Measurements from ENCODE around the gene PLK1. TPM values are rescaled to one million over a fixed set of nuclear protein-coding genes. Genes with fewer than 3 reads are reported as not detected.

The PLK1 gene
- total and polyA plus RNA-seq, 2 of the 13 experiments (the other 11 are each of a cell fraction or from before 2014, with no cell fraction given): 71.5 to 76.3 TPM

DNA sequence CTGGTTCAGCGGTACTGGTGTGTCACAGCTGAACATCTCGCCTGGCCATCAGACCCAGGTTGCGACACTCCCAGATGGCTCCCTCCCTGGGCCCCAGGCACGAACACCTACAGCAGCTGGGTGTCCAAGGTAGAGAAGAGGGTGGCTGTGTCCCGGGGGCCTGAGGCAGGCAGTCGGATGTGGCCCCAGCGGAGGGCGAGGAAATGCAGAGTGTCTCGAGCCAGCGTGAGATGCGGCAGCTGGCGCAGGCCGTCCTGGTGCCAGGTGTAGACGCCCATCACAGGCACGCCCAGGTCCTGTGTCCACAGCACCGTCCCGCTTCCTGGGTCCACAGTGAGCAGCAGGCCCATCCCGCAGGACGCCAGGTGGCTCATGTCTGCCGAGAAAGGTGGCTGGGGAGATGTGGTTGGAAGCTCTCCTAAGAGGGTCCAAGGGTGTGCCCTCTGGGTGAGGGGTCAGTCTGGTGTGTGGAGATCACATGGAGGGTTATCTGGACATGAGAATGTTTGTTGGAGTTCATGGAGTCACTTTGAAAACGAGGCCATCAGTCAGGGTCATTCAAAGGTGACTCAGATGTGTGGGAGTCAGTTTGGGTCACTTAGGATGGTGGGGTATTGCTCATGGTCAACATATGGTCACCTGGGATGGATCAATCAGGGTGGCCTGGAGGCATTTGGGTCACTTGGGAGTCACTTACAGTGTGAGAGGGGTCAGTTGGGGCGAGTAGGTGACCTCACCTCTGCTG lies 26.3 kb downstream of the PLK1 start (continued):
- TF ChIP-seq, protein P1, sequence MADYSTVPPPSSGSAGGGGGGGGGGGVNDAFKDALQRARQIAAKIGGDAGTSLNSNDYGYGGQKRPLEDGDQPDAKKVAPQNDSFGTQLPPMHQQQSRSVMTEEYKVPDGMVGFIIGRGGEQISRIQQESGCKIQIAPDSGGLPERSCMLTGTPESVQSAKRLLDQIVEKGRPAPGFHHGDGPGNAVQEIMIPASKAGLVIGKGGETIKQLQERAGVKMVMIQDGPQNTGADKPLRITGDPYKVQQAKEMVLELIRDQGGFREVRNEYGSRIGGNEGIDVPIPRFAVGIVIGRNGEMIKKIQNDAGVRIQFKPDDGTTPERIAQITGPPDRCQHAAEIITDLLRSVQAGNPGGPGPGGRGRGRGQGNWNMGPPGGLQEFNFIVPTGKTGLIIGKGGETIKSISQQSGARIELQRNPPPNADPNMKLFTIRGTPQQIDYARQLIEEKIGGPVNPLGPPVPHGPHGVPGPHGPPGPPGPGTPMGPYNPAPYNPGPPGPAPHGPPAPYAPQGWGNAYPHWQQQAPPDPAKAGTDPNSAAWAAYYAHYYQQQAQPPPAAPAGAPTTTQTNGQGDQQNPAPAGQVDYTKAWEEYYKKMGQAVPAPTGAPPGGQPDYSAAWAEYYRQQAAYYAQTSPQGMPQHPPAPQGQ (CRISPR knock-in tag; IDR thresholded peaks at IDR 0.05; ENCODE audit: borderline replicate concordance): no peak
- TF ChIP-seq, protein P2, sequence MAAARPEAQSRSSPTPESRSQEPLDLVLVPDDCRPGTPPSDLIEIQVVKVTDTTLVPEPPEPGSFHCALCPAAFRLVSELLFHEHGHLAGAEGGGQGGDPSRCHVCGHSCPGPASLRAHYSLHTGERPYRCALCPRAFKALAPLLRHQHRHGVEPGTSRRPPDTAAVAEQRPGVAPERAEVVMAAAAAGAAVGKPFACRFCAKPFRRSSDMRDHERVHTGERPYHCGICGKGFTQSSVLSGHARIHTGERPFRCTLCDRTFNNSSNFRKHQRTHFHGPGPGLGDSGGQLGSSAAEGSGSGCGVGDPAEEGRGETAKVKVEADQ (CRISPR knock-in tag; IDR thresholded peaks at IDR 0.05; ENCODE audit: borderline replicate concordance): no peak
- TF ChIP-seq ZFAT (CRISPR knock-in tag; conservative IDR thresholded peaks at IDR 0.05) (no peak), NCOA1 (CRISPR knock-in tag; IDR thresholded peaks at IDR 0.05) (no peak), ZNF383 (CRISPR knock-in tag; IDR thresholded peaks at IDR 0.05; ENCODE audit: borderline replicate concordance) (no peak), PHB2 (IDR thresholded peaks at IDR 0.05; ENCODE audit: partially characterized antibody) (no peak), ZNF101 (CRISPR knock-in tag; IDR thresholded peaks at IDR 0.05; ENCODE audit: borderline replicate concordance, low read depth) (no peak), POLR2AphosphoS5 (IDR thresholded peaks at IDR 0.05; ENCODE audit: low read depth, low read length) (no peak), CBX2 (IDR thresholded peaks at IDR 0.05; ENCODE audit: low read depth, low read length) (no peak), CBX2 (CRISPR knock-in tag; IDR thresholded peaks at IDR 0.05; ENCODE audit: low read depth) (no peak), ELF1 (CRISPR knock-in tag; IDR thresholded peaks at IDR 0.05) (no peak), ZNF431 (CRISPR knock-in tag; IDR thresholded peaks at IDR 0.05; ENCODE audit: borderline replicate concordance, low read depth) (no peak), ZNF83 (CRISPR knock-in tag; IDR thresholded peaks at IDR 0.05; ENCODE audit: borderline replicate concordance) (peak; percentile 43; the same call in 1 of the 2 replicates), SIX4 (CRISPR knock-in tag; IDR thresholded peaks at IDR 0.05) (no peak), ZNF747 (CRISPR knock-in tag; IDR thresholded peaks at IDR 0.05; ENCODE audit: borderline replicate concordance) (no peak), SMARCC2 (IDR thresholded peaks at IDR 0.05) (no peak), JDP2 (CRISPR knock-in tag; IDR thresholded peaks at IDR 0.05; ENCODE audit: borderline replicate concordance) (no peak), ISL2 (CRISPR knock-in tag; IDR thresholded peaks at IDR 0.05) (no peak), NFE2L2 (IDR thresholded peaks at IDR 0.05; ENCODE audit: low read length) (no peak; the same call in 1 of the 2 replicates), HNF4G (IDR thresholded peaks at IDR 0.05; ENCODE audit: borderline replicate concordance, low read depth, low read length) (0 out of 2 replicates have a peak, but pooled peaks have one; percentile 12), HNF4G (CRISPR knock-in tag; IDR thresholded peaks at IDR 0.05; ENCODE audit: borderline replicate concordance, low read depth) (no peak), JARID2 (CRISPR knock-in tag; IDR thresholded peaks at IDR 0.05; ENCODE audit: insufficient replicate concordance) (no peak), ZKSCAN5 (CRISPR knock-in tag; IDR thresholded peaks at IDR 0.05) (no peak)
- TF ChIP-seq, protein P3, sequence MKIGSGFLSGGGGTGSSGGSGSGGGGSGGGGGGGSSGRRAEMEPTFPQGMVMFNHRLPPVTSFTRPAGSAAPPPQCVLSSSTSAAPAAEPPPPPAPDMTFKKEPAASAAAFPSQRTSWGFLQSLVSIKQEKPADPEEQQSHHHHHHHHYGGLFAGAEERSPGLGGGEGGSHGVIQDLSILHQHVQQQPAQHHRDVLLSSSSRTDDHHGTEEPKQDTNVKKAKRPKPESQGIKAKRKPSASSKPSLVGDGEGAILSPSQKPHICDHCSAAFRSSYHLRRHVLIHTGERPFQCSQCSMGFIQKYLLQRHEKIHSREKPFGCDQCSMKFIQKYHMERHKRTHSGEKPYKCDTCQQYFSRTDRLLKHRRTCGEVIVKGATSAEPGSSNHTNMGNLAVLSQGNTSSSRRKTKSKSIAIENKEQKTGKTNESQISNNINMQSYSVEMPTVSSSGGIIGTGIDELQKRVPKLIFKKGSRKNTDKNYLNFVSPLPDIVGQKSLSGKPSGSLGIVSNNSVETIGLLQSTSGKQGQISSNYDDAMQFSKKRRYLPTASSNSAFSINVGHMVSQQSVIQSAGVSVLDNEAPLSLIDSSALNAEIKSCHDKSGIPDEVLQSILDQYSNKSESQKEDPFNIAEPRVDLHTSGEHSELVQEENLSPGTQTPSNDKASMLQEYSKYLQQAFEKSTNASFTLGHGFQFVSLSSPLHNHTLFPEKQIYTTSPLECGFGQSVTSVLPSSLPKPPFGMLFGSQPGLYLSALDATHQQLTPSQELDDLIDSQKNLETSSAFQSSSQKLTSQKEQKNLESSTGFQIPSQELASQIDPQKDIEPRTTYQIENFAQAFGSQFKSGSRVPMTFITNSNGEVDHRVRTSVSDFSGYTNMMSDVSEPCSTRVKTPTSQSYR (CRISPR knock-in tag; IDR thresholded peaks at IDR 0.05; ENCODE audit: borderline replicate concordance): no peak
- TF ChIP-seq, protein P4, sequence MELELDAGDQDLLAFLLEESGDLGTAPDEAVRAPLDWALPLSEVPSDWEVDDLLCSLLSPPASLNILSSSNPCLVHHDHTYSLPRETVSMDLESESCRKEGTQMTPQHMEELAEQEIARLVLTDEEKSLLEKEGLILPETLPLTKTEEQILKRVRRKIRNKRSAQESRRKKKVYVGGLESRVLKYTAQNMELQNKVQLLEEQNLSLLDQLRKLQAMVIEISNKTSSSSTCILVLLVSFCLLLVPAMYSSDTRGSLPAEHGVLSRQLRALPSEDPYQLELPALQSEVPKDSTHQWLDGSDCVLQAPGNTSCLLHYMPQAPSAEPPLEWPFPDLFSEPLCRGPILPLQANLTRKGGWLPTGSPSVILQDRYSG (CRISPR knock-in tag; IDR thresholded peaks at IDR 0.05): no peak

Measured in HepG2 (cell line).